Smooth muscle cell (in vitro differentiated cells): Measurements from ENCODE around the gene CNTN5. TPM values are rescaled to one million over a fixed set of nuclear protein-coding genes. Genes with fewer than 3 reads are reported as not detected.

Experiments
- DNase-seq: peaks from one replicate; lab custom pipeline; 2025; ENCODE audit not compliant: unreplicated experiment; lab: John Stamatoyannopoulos, UW
- H2AFZ ChIP-seq: fragments of 200-600 bp; sonication (generic); 2 replicates; pipeline ENCODE4 v1.6.0; 2016; ENCODE audit warnings: antibody characterized with exemption, low read depth, mild to moderate bottlenecking
- H3F3A ChIP-seq: fragments of 200-600 bp; sonication (generic); 2 replicates; pipeline ENCODE4 v1.6.0; 2017; ENCODE audit warnings: antibody characterized with exemption, low read depth
- H3K27ac ChIP-seq: fragments of 200-600 bp; sonication (generic); 2 replicates; pipeline ENCODE4 v1.5.1; 2016; ENCODE audit warnings: low read depth, mild to moderate bottlenecking
- H3K27me3 ChIP-seq: fragments of 200-600 bp; sonication (generic); 2 replicates; pipeline ENCODE4 v1.6.1; 2016; ENCODE audit warnings: low read depth, mild to moderate bottlenecking
- H3K36me3 ChIP-seq: fragments of 200-600 bp; sonication (generic); 2 replicates; pipeline ENCODE4 v1.5.1; 2016; ENCODE audit warnings: low read depth
- H3K4me1 ChIP-seq: fragments of 200-600 bp; sonication (generic); 2 replicates; pipeline ENCODE4 v1.5.1; 2016; ENCODE audit warnings: low read depth
- H3K4me2 ChIP-seq: fragments of 200-600 bp; sonication (generic); 2 replicates; pipeline ENCODE4 v1.6.0; 2016; ENCODE audit warnings: mild to moderate bottlenecking
- H3K4me3 ChIP-seq: fragments of 200-600 bp; sonication (generic); 2 replicates; pipeline ENCODE4 v1.5.1; 2016; ENCODE audit warnings: mild to moderate bottlenecking
- H3K79me2 ChIP-seq: fragments of 200-600 bp; sonication (generic); 2 replicates; pipeline ENCODE4 v1.6.0; 2016; ENCODE audit warnings: low read depth, mild to moderate bottlenecking
- H3K9ac ChIP-seq: fragments of 200-600 bp; sonication (generic); 2 replicates; pipeline ENCODE4 v1.6.0; 2016; ENCODE audit warnings: low read depth
- H3K9me3 ChIP-seq: fragments of 200-600 bp; sonication (generic); replicated peaks from 2 replicates; pipeline ENCODE4 v1.5.1; 2016; ENCODE audit warnings: low read depth
- H4K20me1 ChIP-seq: fragments of 200-600 bp; sonication (generic); 2 replicates; pipeline ENCODE4 v1.6.0; 2016; ENCODE audit warnings: low read depth
- CTCF ChIP-seq: fragments of 200-600 bp; sonication (generic); IDR thresholded peaks from 2 replicates; pipeline ENCODE4 v1.5.1; 2017; ENCODE audit warnings: borderline replicate concordance, mild to moderate bottlenecking, antibody characterized with exemption; ENCODE audit not compliant: insufficient read depth, poor library complexity, severe bottlenecking
- WGBS: methylation state at CpG from one replicate; pipeline ENCODE4 v1.1.7; 2016; ENCODE audit warnings: low lambda C conversion rate; 5-methylcytosine and 5-hydroxymethylcytosine counted together
- polyA plus RNA-seq: library from polyadenylated mRNA; unstranded; fragments of >200 nt; fragmentation: Nextera tagmentation; extraction: Ambion mirVana; gene quantifications from 2 replicates; pipeline ENCODE4 v1.2.1, GENCODE V29; 2016
- total RNA-seq: library from RNA; depleted of rRNA; stranded (reverse); fragments of >200 nt; gene quantifications from 2 replicates; pipeline ENCODE4 v1.2.3, GENCODE V29; 2014

The CNTN5 gene
- total and polyA plus RNA-seq, 2 experiments from 2014 or later: 0.97 to 3.1 TPM

- Histone ChIP-seq H3K4me3 (no peak overlapping the region), H3K4me2 (no peak overlapping the region), H3F3A (no peaks in the 10 kb centered on the region), H3K36me3 (no peaks in the 10 kb centered on the region), H3K9me3 (no peaks in the 10 kb centered on the region), H3K4me1 (no peaks in the 10 kb centered on the region), H3K9ac (no peak overlapping the region), H3K79me2 (no peaks in the 10 kb centered on the region), H2AFZ (no peak overlapping the region), H3K27ac (no peak overlapping the region), H4K20me1 (no peaks in the 10 kb centered on the region), H3K27me3 (no peaks in the 10 kb centered on the region)
- DNase-seq: no peak
- TF ChIP-seq CTCF: no peak
- 86% methylated on average over 3 of the region's 3 CpGs for WGBS
Measured at GRCh38 chr11:100141201-100141600, 1120.5 kb downstream of the CNTN5 start.

GRCh38 chr11:100151944-100152343 is 1131.2 kb downstream of the CNTN5 start:
- Histone ChIP-seq H3K27me3 (no peaks in the 10 kb centered on the region), H3K4me1 (peaks cover 8% of the 10 kb centered on the region), H3F3A (no peaks in the 10 kb centered on the region), H3K27ac (peak overlapping the region; percentile 78), H3K79me2 (no peaks in the 10 kb centered on the region), H3K9ac (peak overlapping the region; percentile 45), H4K20me1 (no peaks in the 10 kb centered on the region), H2AFZ (peak overlapping the region; percentile 52), H3K4me2 (peak overlapping the region; percentile 77), H3K4me3 (no peak overlapping the region), H3K9me3 (no peaks in the 10 kb centered on the region), H3K36me3 (no peaks in the 10 kb centered on the region)
- no peak for TF ChIP-seq CTCF
- DNase-seq: no peak
- 34% methylated on average over 6 of the region's 6 CpGs for WGBS

GRCh38 chr11:100152766-100153165 is 1132.0 kb downstream of the CNTN5 start:
- Histone ChIP-seq H3K4me2 (peak overlapping the region; percentile 77), H2AFZ (peak overlapping the region; percentile 52), H3F3A (no peaks in the 10 kb centered on the region), H3K36me3 (no peaks in the 10 kb centered on the region), H3K27me3 (no peaks in the 10 kb centered on the region), H3K4me3 (no peak overlapping the region), H3K9ac (no peak overlapping the region), H3K79me2 (no peaks in the 10 kb centered on the region), H3K9me3 (no peaks in the 10 kb centered on the region), H3K27ac (peak overlapping the region; percentile 78), H3K4me1 (peaks cover 8% of the 10 kb centered on the region), H4K20me1 (no peaks in the 10 kb centered on the region)
- no peak for TF ChIP-seq CTCF
- DNase-seq: no peak

GRCh38 chr11:100163471-100163870 is 1142.7 kb downstream of the CNTN5 start:
- H4K20me1 ChIP-seq: no peaks in the 10 kb centered on the region

More at GRCh38 chr11:100163471-100163870, 1142.7 kb downstream of the CNTN5 start:
- no peaks in the 10 kb centered on the region for H3F3A ChIP-seq
- H3K36me3 ChIP-seq: no peaks in the 10 kb centered on the region
- H3K9ac ChIP-seq: no peak overlapping the region
- DNase-seq: no peak
- no peaks in the 10 kb centered on the region for H3K4me1 ChIP-seq
- no peak overlapping the region for H3K27ac ChIP-seq
- no peak overlapping the region for H3K4me2 ChIP-seq
- no peaks in the 10 kb centered on the region for H3K27me3 ChIP-seq
- no peaks in the 10 kb centered on the region for H3K79me2 ChIP-seq
- TF ChIP-seq CTCF: no peak
- H3K9me3 ChIP-seq: no peaks in the 10 kb centered on the region
- H3K4me3 ChIP-seq: no peak overlapping the region
- H2AFZ ChIP-seq: no peak overlapping the region
